ENCODE measurements around the gene RFT1. TPM values are rescaled to one million over a fixed set of nuclear protein-coding genes. Genes with fewer than 3 reads are reported as not detected.

Gene RFT1
- total and polyA plus RNA-seq, 2 of the 13 experiments (the other 11 are each of a cell fraction or from before 2014, with no cell fraction given) = 23.2 to 37.0 TPM

GRCh38 chr3:53166781-53167291, 36.6 kb upstream of the RFT1 start:
- no peaks in the 10 kb centered on the region for H3K27me3 ChIP-seq (ENCODE audit: control insufficient read depth in 1 of 2, insufficient read depth in 2 of 2, low read length in 2 of 2)
- H2AFZ ChIP-seq (ENCODE audit: low read length) = no peak overlapping the region
- BruUV-seq (replicated peaks) = no TSS peak
- ChIA-PET CTCF (ENCODE audit: low intra/inter-chr PET ratio, low total read pairs) (no interaction called here), POLR2A (no interaction called here)
- H3K79me2 ChIP-seq (ENCODE audit: insufficient read depth, low read length) = peaks cover 21% of the 10 kb centered on the region
- TF ChIP-seq ZNF740 (CRISPR knock-in tag; IDR thresholded peaks at IDR 0.05) (no peak), AGO2 (optimal IDR thresholded peaks at IDR 0.05; ENCODE audit: low read depth, low read length) (peak; percentile 60), ARHGAP35 (CRISPR knock-in tag; IDR thresholded peaks at IDR 0.05; ENCODE audit: borderline replicate concordance) (no peak)
- 0 out of 2 replicates have a peak overlapping the region, but pooled peaks have one; percentile 7 for H3K9ac ChIP-seq (ENCODE audit: insufficient read depth, low read depth, low read length)
- peaks cover 3% of the 10 kb centered on the region for H4K20me1 ChIP-seq (ENCODE audit: insufficient read depth, low read length)
- H3K4me1 ChIP-seq (ENCODE audit: insufficient read depth, low read length) = peaks cover 80% of the 10 kb centered on the region
- no peak for DNase-seq (ENCODE audit: low spot score)
- H3K9me3 ChIP-seq (ENCODE audit: low read length) = no peaks in the 10 kb centered on the region
- no peak overlapping the region for H3K27ac ChIP-seq (ENCODE audit: extremely low read length, insufficient read depth, low read length)
- intact Hi-C loops (cut with micrococcal nuclease; ENCODE audit: unreplicated experiment) = no loop called here
- no peak for FAIRE-seq
- peaks cover 4 to 6% of the 10 kb centered on the region in 2 experiments; a peak in 2 of 5 replicates for H3K36me3 ChIP-seq (replicated peaks in 1 of 2; ENCODE audit: control insufficient read depth in 1 of 2, insufficient read depth in 2 of 2, low read length in 2 of 2)
- in situ Hi-C loops (cut with HindIII; ENCODE audit: extremely low pct_ligation_motif_present, low pct_unique_long_range_greater_than_20kb) = no loop called here
- H3K4me2 ChIP-seq (ENCODE audit: low read depth, low read length) = no peak overlapping the region
- no peak for ATAC-seq
- WGBS (ENCODE audit: low lambda C conversion rate) = 100% methylated on average over 3 of the region's 9 CpGs
- H3K4me3 ChIP-seq (replicated peaks in 1 of 3; ENCODE audit: insufficient read depth in 1 of 3, low read depth in 2 of 3, low read length in 3 of 3) = no peak overlapping the region

GRCh38 chr3:53166206-53166605, 36.0 kb upstream of the RFT1 start:
- CTCF ChIA-PET (ENCODE audit: low intra/inter-chr PET ratio, low total read pairs) = no interaction called here
- H3K9me3 ChIP-seq (ENCODE audit: low read length) = no peaks in the 10 kb centered on the region
- H3K9ac ChIP-seq (ENCODE audit: insufficient read depth, low read depth, low read length) = no peak overlapping the region
- DNase-seq (ENCODE audit: low spot score) (no peak), ATAC-seq (no peak), FAIRE-seq (no peak)
- H3K27me3 ChIP-seq (ENCODE audit: control insufficient read depth in 1 of 2, insufficient read depth in 2 of 2, low read length in 2 of 2) = no peaks in the 10 kb centered on the region
- peaks cover 4 to 6% of the 10 kb centered on the region in 2 experiments; a peak in 2 of 5 replicates for H3K36me3 ChIP-seq (replicated peaks in 1 of 2; ENCODE audit: control insufficient read depth in 1 of 2, insufficient read depth in 2 of 2, low read length in 2 of 2)
- in situ Hi-C loops (cut with HindIII; ENCODE audit: extremely low pct_ligation_motif_present, low pct_unique_long_range_greater_than_20kb) (no loop called here), intact Hi-C loops (cut with micrococcal nuclease; ENCODE audit: unreplicated experiment) (no loop called here)
- no peak overlapping the region for H2AFZ ChIP-seq (ENCODE audit: low read length)
- POLR2A ChIA-PET = interaction anchor here (1.8 kb wide), 1 partner anchor 34 kb away, joined by 5 read pairs; no protein-coding TSS in a partner anchor
- H4K20me1 ChIP-seq (ENCODE audit: insufficient read depth, low read length) = peaks cover 3% of the 10 kb centered on the region
- BruUV-seq (replicated peaks) = no TSS peak
- 93% methylated on average over 3 of the region's 4 CpGs for WGBS (ENCODE audit: low lambda C conversion rate)
- peaks cover 73% of the 10 kb centered on the region for H3K4me1 ChIP-seq (ENCODE audit: insufficient read depth, low read length)
- no peak overlapping the region for H3K4me2 ChIP-seq (ENCODE audit: low read depth, low read length)
- H3K27ac ChIP-seq (ENCODE audit: extremely low read length, insufficient read depth, low read length) = no peak overlapping the region
- no peak overlapping the region for H3K4me3 ChIP-seq (replicated peaks in 1 of 3; ENCODE audit: insufficient read depth in 1 of 3, low read depth in 2 of 3, low read length in 3 of 3)
- H3K79me2 ChIP-seq (ENCODE audit: insufficient read depth, low read length) = peaks cover 19% of the 10 kb centered on the region
- no peak for TF ChIP-seq KLF11 (CRISPR knock-in tag; IDR thresholded peaks at IDR 0.05)
- no peak for TF ChIP-seq HMGXB3 (CRISPR knock-in tag; IDR thresholded peaks at IDR 0.05; ENCODE audit: borderline replicate concordance)
- no peak for TF ChIP-seq ZBTB37 (CRISPR knock-in tag; IDR thresholded peaks at IDR 0.05)
- TF ChIP-seq ZKSCAN1 (IDR thresholded peaks at IDR 0.05; ENCODE audit: low read length) = no peak
- no peak for TF ChIP-seq ZIK1 (CRISPR knock-in tag; IDR thresholded peaks at IDR 0.05; ENCODE audit: borderline replicate concordance, low read depth)
- TF ChIP-seq TARDBP (CRISPR knock-in tag; IDR thresholded peaks at IDR 0.05) = no peak
- TF ChIP-seq ZFP36 (IDR thresholded peaks at IDR 0.05; ENCODE audit: borderline replicate concordance, low read depth, low read length, partially characterized antibody) = no peak
- TF ChIP-seq KLF9 (CRISPR knock-in tag; IDR thresholded peaks at IDR 0.05; ENCODE audit: low read depth) = no peak
- TF ChIP-seq MAZ (IDR thresholded peaks at IDR 0.05; ENCODE audit: borderline replicate concordance, low read depth, low read length) = no peak
- TF ChIP-seq MAZ (CRISPR knock-in tag; IDR thresholded peaks at IDR 0.05; ENCODE audit: low read depth) = no peak
